Fibroblast of the aortic adventitia (primary cell): ENCODE measurements around the gene BMX. TPM values are rescaled to one million over a fixed set of nuclear protein-coding genes. Genes with fewer than 3 reads are reported as not detected.

Experiments
- DNase-seq: peaks from one replicate; pipeline ENCODE4 v3.0.0-alpha.2; 2010; ENCODE audit warnings: low read depth
- H3K4me3 ChIP-seq: 2 replicates; pipeline ENCODE4 v1.5.1; 2011; ENCODE audit warnings: low read depth, mild to moderate bottlenecking, control low read depth, low read length, moderate library complexity
- CTCF ChIP-seq: IDR thresholded peaks from 2 replicates; pipeline ENCODE4 v1.5.1; 2011; ENCODE audit warnings: mild to moderate bottlenecking, low read length, control low read depth, inconsistent platforms; ENCODE audit not compliant: insufficient read depth
- total RNA-seq: library from RNA; depleted of rRNA; stranded (reverse); fragments of >200 nt; gene quantifications from 2 replicates; pipeline ENCODE4 v1.2.3, GENCODE V29; 2012; ENCODE audit warnings: low replicate concordance

Gene BMX
- total RNA-seq, 1 donor = 0.18 TPM

- DNase-seq = no peak
- no peak overlapping the region for H3K4me3 ChIP-seq
- no peak for TF ChIP-seq CTCF
Measured at GRCh38 chrX:15600049-15600448, 99.4 kb downstream of the BMX start.

- H3K4me3 ChIP-seq = no peak within 1 kb of the TSS
- no peak for DNase-seq
- no peak for TF ChIP-seq CTCF
Measured at GRCh38 chrX:15600745-15601144, 100.1 kb downstream of the BMX start, which contains the start of gene ACE2. Gene ACE2 (minus strand): TSS chrX:15600960. CDS start chrX:15600911, 49 bp downstream.

GRCh38 chrX:15601932-15602331, 101.3 kb downstream of the BMX start:
- TF ChIP-seq CTCF = no peak
- no peak for DNase-seq

GRCh38 chrX:15602761-15603160, 102.2 kb downstream of the BMX start:
- TF ChIP-seq CTCF = no peak
- no peak for DNase-seq
- no peak overlapping the region for H3K4me3 ChIP-seq

More at GRCh38 chrX:15601932-15602331, 101.3 kb downstream of the BMX start:
- no peak overlapping the region for H3K4me3 ChIP-seq

GRCh38 chrX:15605226-15605625, 104.6 kb downstream of the BMX start:
- TF ChIP-seq CTCF = no peak
- DNase-seq = no peak
- H3K4me3 ChIP-seq = no peak overlapping the region

Other genes with a start within 250 kb of the BMX start
- gene ASB9, start 230.7 kb upstream of the BMX start, total RNA-seq = 0.18 TPM in 1 of 2 replicates, not detected in the other
- not detected in 2 replicates for gene ASB11, start 185.2 kb upstream of the BMX start, total RNA-seq
- gene PIGA, start 165.3 kb upstream of the BMX start, total RNA-seq = 1.9 and 10.5 TPM in 2 replicates
- 0.90 and 1.6 TPM in 2 replicates for gene VEGFD, start 116.4 kb upstream of the BMX start, total RNA-seq
- 15.9 and 40.8 TPM in 2 replicates for gene PIR, start 7.5 kb upstream of the BMX start, total RNA-seq
- gene ACE2, start 100.2 kb downstream of the BMX start, total RNA-seq = 0.09 TPM in 1 of 2 replicates, not detected in the other
- gene CLTRN, start 164.0 kb downstream of the BMX start, total RNA-seq = 0.18 TPM in 1 of 2 replicates, not detected in the other
- 9.1 and 39.6 TPM in 2 replicates for gene CA5B, start 237.5 kb downstream of the BMX start, total RNA-seq